DND-41 (cell line): Measurements from ENCODE around the gene FBXO11.

Source experiments
- CTCF ChIP-seq: IDR thresholded peaks from 2 replicates; pipeline ENCODE4 v1.5.1; 2012; ENCODE audit warnings: borderline replicate concordance, low read length, moderate library complexity, mild to moderate bottlenecking; ENCODE audit not compliant: poor library complexity, severe bottlenecking; ENCODE audit errors: extremely low read depth
- EZH2 ChIP-seq: IDR thresholded peaks from 3 replicates; pipeline ENCODE4 v1.6.1; 2012; ENCODE audit warnings: borderline replicate concordance, low read depth, mild to moderate bottlenecking, moderate library complexity, low read length, inconsistent platforms; ENCODE audit not compliant: severe bottlenecking

GRCh38 chr2:47900857-47901256 lies 5.4 kb downstream of the FBXO11 start:
- TF ChIP-seq EZH2: no peak
- no peak for TF ChIP-seq CTCF
